GM12891 (cell line): ENCODE data around the gene CDH10.
A peak's percentile ranks its signal among the peaks of the same experiment; 100 is the strongest.

ENCODE experiments used
- DNase-seq: peaks from one replicate; pipeline ENCODE4 v3.0.0; 2011; ENCODE audit warnings: low spot score; ENCODE audit not compliant: insufficient read length
- FAIRE-seq: peaks from 2 replicates; lab custom pipeline; 2011; peaks lifted over from hg19 to GRCh38; lab: Jason Lieb, UNC
- PAX5 ChIP-seq: IDR thresholded peaks from 2 replicates; pipeline ENCODE4 v1.6.1; 2011; ENCODE audit warnings: low read length, moderate library complexity, mild to moderate bottlenecking; ENCODE audit not compliant: insufficient read depth, severe bottlenecking
- POLR2A ChIP-seq: IDR thresholded peaks from 2 replicates; pipeline ENCODE4 v1.6.1; 2011; ENCODE audit warnings: low read depth, low read length, control low read depth
- POLR2AphosphoS5 ChIP-seq: IDR thresholded peaks from 2 replicates; pipeline ENCODE4 v1.6.1; 2011; ENCODE audit warnings: low read depth, low read length, control low read depth
- POU2F2 ChIP-seq: IDR thresholded peaks from 2 replicates; pipeline ENCODE4 v1.6.1; 2011; ENCODE audit warnings: low read depth, mild to moderate bottlenecking, control low read depth, low read length, moderate library complexity
- SPI1 ChIP-seq: IDR thresholded peaks from 2 replicates; pipeline ENCODE4 v1.6.1; 2011; ENCODE audit warnings: low read depth, low read length, control low read depth
- TAF1 ChIP-seq: IDR thresholded peaks from 2 replicates; pipeline ENCODE4 v1.6.1; 2011; ENCODE audit warnings: low read depth, low read length, control low read depth

The CDH10 gene

GRCh38 chr5:24635209-24635608, 9.6 kb downstream of the CDH10 start:
- FAIRE-seq = no peak
- DNase-seq = no peak
- TF ChIP-seq POU2F2 = no peak
- TF ChIP-seq POLR2A = no peak
- no peak for TF ChIP-seq PAX5
- no peak for TF ChIP-seq SPI1
- no peak for TF ChIP-seq TAF1

GRCh38 chr5:24633715-24634325, 11.0 kb downstream of the CDH10 start:
- DNase-seq = no peak
- TF ChIP-seq TAF1 (no peak), PAX5 (no peak), SPI1 (no peak), POLR2AphosphoS5 (no peak), POLR2A (no peak), POU2F2 (no peak)
- peak; percentile 80 for FAIRE-seq

GRCh38 chr5:24632353-24632752, 12.4 kb downstream of the CDH10 start:
- no peak for TF ChIP-seq PAX5
- TF ChIP-seq TAF1 = no peak
- no peak for TF ChIP-seq SPI1
- TF ChIP-seq POLR2A = no peak
- no peak for TF ChIP-seq POLR2AphosphoS5
- no peak for TF ChIP-seq POU2F2
- DNase-seq (no peak), FAIRE-seq (no peak)

- no peak for FAIRE-seq
- no peak for TF ChIP-seq POU2F2
- TF ChIP-seq SPI1 = no peak
- no peak for TF ChIP-seq POLR2A
- TF ChIP-seq TAF1 = no peak
- TF ChIP-seq POLR2AphosphoS5 = no peak
- TF ChIP-seq PAX5 = no peak
- no peak for DNase-seq
These were observed 13.9 kb downstream of the CDH10 start for GRCh38 chr5:24630918-24631317.

GRCh38 chr5:24629798-24630197, 15.0 kb downstream of the CDH10 start:
- TF ChIP-seq PAX5 (no peak), POLR2A (no peak), TAF1 (no peak), SPI1 (no peak), POU2F2 (no peak), POLR2AphosphoS5 (no peak)
- DNase-seq = no peak
- no peak for FAIRE-seq

GRCh38 chr5:24624872-24625271, 19.9 kb downstream of the CDH10 start:
- FAIRE-seq = no peak
- TF ChIP-seq POLR2AphosphoS5 = no peak
- TF ChIP-seq POLR2A = no peak
- no peak for TF ChIP-seq POU2F2
- no peak for TF ChIP-seq SPI1
- no peak for DNase-seq

- FAIRE-seq = no peak
- DNase-seq = no peak
These were observed 21.2 kb downstream of the CDH10 start for GRCh38 chr5:24623624-24624023.

GRCh38 chr5:24623031-24623430, 21.7 kb downstream of the CDH10 start:
- DNase-seq (no peak), FAIRE-seq (no peak)
- TF ChIP-seq POLR2AphosphoS5 = no peak
- no peak for TF ChIP-seq TAF1
- no peak for TF ChIP-seq POLR2A
- no peak for TF ChIP-seq POU2F2
- no peak for TF ChIP-seq PAX5
- TF ChIP-seq SPI1 = no peak

More at GRCh38 chr5:24623624-24624023, 21.2 kb downstream of the CDH10 start:
- TF ChIP-seq SPI1 (no peak), POU2F2 (no peak)

- TF ChIP-seq SPI1 (no peak), POU2F2 (no peak), TAF1 (no peak), PAX5 (no peak), POLR2A (no peak), POLR2AphosphoS5 (no peak)
- FAIRE-seq (no peak), DNase-seq (no peak)
These were observed 23.0 kb downstream of the CDH10 start for GRCh38 chr5:24621792-24622191.

- DNase-seq (no peak), FAIRE-seq (no peak)
- no peak for TF ChIP-seq TAF1
- TF ChIP-seq POLR2A = no peak
- no peak for TF ChIP-seq POU2F2
- no peak for TF ChIP-seq SPI1
These were observed 28.2 kb downstream of the CDH10 start for GRCh38 chr5:24616566-24616965.

GRCh38 chr5:24615159-24615558, 29.6 kb downstream of the CDH10 start:
- no peak for TF ChIP-seq TAF1
- TF ChIP-seq SPI1 = no peak
- no peak for TF ChIP-seq POLR2AphosphoS5
- TF ChIP-seq PAX5 = no peak
- TF ChIP-seq POU2F2 = no peak
- no peak for TF ChIP-seq POLR2A
- no peak for DNase-seq
- no peak for FAIRE-seq
